ENCODE measurements around the gene ESYT1.

DNA sequence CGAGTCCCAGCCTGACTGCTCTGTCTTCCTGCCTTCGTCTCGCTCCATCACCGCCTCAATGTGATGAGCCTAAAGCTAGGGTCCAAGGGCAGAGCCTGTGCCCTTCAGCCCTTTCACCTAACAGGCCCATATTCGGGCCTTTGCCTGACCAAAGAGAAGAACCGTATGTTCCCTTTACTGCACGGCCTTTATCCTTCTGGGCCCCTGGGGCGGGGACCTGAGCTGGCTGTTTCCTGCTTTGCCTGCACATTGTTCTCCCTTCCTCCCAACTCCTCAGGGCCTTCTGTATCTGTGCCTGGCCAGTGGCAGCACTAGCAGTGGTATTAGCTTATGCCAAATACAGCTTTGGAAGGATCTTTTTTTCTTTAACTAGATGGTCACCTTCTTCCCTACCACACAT lies 15.8 kb downstream of the ESYT1 start:
- TF ChIP-seq, protein P1, sequence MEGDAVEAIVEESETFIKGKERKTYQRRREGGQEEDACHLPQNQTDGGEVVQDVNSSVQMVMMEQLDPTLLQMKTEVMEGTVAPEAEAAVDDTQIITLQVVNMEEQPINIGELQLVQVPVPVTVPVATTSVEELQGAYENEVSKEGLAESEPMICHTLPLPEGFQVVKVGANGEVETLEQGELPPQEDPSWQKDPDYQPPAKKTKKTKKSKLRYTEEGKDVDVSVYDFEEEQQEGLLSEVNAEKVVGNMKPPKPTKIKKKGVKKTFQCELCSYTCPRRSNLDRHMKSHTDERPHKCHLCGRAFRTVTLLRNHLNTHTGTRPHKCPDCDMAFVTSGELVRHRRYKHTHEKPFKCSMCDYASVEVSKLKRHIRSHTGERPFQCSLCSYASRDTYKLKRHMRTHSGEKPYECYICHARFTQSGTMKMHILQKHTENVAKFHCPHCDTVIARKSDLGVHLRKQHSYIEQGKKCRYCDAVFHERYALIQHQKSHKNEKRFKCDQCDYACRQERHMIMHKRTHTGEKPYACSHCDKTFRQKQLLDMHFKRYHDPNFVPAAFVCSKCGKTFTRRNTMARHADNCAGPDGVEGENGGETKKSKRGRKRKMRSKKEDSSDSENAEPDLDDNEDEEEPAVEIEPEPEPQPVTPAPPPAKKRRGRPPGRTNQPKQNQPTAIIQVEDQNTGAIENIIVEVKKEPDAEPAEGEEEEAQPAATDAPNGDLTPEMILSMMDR (IDR thresholded peaks at IDR 0.05), result no peak
- no peak for TF ChIP-seq EP300 (IDR thresholded peaks at IDR 0.05)
- TF ChIP-seq POLR2A (IDR thresholded peaks at IDR 0.05), result no peak

Measured in ovary (tissue), 3 donors.